Gastrocnemius medialis (tissue), 4 donors: ENCODE measurements around the gene P2RY14.

ENCODE experiments used
- CTCF ChIP-seq, 5 experiments: fragments of 450-650 bp in 3 of 5; fragments of 200-600 bp in 2 of 5; sonication (generic) in 2 of 5; IDR thresholded peaks in 4 of 5; conservative IDR thresholded peaks in 1 of 5; 1 replicate in 4 of 5; 2 replicates in 1 of 5; pipeline ENCODE4 v1.5.1; 2016 to 2019; ENCODE audit warnings: antibody characterized with exemption in 5 of 5, mild to moderate bottlenecking in 3 of 5, moderate library complexity in 3 of 5
- POLR2A ChIP-seq, 2 donors: fragments of 450-650 bp; IDR thresholded peaks; one replicate each; pipeline ENCODE4 v1.6.1; 2017; ENCODE audit warnings: antibody characterized with exemption in 2 of 2, mild to moderate bottlenecking in 2 of 2, moderate library complexity in 2 of 2

DNA sequence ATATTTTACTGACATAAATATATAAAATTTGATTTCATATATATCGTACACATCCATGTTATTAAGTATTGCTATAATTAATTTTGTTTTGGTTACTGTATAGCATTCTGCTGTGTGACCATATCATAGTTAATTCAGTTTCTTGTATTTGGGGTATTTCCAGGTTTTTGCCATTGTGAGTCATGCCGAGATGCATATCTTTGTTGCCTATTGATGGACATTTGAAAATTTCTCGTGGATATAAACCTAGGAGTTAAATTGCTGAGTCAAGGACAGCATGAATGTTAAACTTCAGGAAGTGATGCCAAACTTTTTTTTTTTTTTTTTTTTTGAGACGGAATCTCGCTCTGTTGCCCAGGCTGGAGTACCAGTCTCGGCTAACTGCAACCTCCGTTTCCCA lies 41.6 kb downstream of the P2RY14 start:
- TF ChIP-seq CTCF (IDR thresholded peaks at IDR 0.05 in 4 of 5, conservative IDR thresholded peaks at IDR 0.05 in 1 of 5) = no peak
- no peak for TF ChIP-seq POLR2A (IDR thresholded peaks at IDR 0.05)
